Progenitor cell of endocrine pancreas (in vitro differentiated cells): ENCODE measurements around the gene CISTR. TPM values are rescaled to one million over a fixed set of nuclear protein-coding genes. Genes with fewer than 3 reads are reported as not detected.

Experiments
- DNase-seq: peaks from one replicate; pipeline ENCODE4 v3.0.0; 2021; ENCODE audit warnings: low spot score; ENCODE audit not compliant: unreplicated experiment
- H3K27ac Mint-ChIP-seq: 2 replicates; pipeline ENCODE4 v1.8.0; 2021; ENCODE audit warnings: mild to moderate bottlenecking, moderate library complexity, mixed read lengths
- H3K27me3 Mint-ChIP-seq: 2 replicates; pipeline ENCODE4 v1.8.0; 2021; ENCODE audit warnings: mixed read lengths
- H3K36me3 Mint-ChIP-seq: 2 replicates; pipeline ENCODE4 v1.8.0; 2022; ENCODE audit warnings: mixed read lengths; ENCODE audit not compliant: insufficient read depth
- H3K4me1 Mint-ChIP-seq: 2 replicates; pipeline ENCODE4 v1.8.0; 2021; ENCODE audit warnings: low read depth, mixed read lengths
- H3K4me3 Mint-ChIP-seq: 2 replicates; pipeline ENCODE4 v1.8.0; 2021; ENCODE audit warnings: low read depth, mild to moderate bottlenecking, moderate library complexity, mixed read lengths
- H3K9me3 Mint-ChIP-seq: 2 replicates; pipeline ENCODE4 v1.8.0; 2021; ENCODE audit warnings: low read depth, mixed read lengths
- CTCF ChIP-seq: fragments of 200-600 bp; sonication (generic); IDR thresholded peaks from one replicate; pipeline ENCODE4 v1.5.0; 2021; ENCODE audit warnings: antibody characterized with exemption, mild to moderate bottlenecking; ENCODE audit not compliant: unreplicated experiment
- total RNA-seq: library from RNA; stranded (reverse); gene quantifications from 2 replicates; pipeline ENCODE4 v1.2.1, GENCODE V29; 2021

The CISTR gene
- total RNA-seq, 1 donor from 2014 or later = not detected

- no peaks in the 10 kb centered on the region for H3K9me3 Mint-ChIP-seq
- no peak for DNase-seq
- TF ChIP-seq CTCF = no peak
- no peaks in the 10 kb centered on the region for H3K4me1 Mint-ChIP-seq
- H3K27me3 Mint-ChIP-seq = peaks cover 45% of the 10 kb centered on the region
- no peak overlapping the region for H3K27ac Mint-ChIP-seq
- H3K36me3 Mint-ChIP-seq = no peaks in the 10 kb centered on the region
- H3K4me3 Mint-ChIP-seq = no peak overlapping the region
Measured at GRCh38 chr12:53789570-53789969, 37.8 kb upstream of the CISTR start.

- H3K27me3 Mint-ChIP-seq = peaks cover 46% of the 10 kb centered on the region
Measured at GRCh38 chr12:53788892-53789291, 37.1 kb upstream of the CISTR start.

GRCh38 chr12:53786411-53786810 lies 34.6 kb upstream of the CISTR start:
- Mint-ChIP-seq H3K4me3 (no peak overlapping the region), H3K9me3 (no peaks in the 10 kb centered on the region), H3K4me1 (no peaks in the 10 kb centered on the region), H3K27me3 (peaks cover 69% of the 10 kb centered on the region), H3K36me3 (no peaks in the 10 kb centered on the region), H3K27ac (no peak overlapping the region)
- DNase-seq = no peak
- TF ChIP-seq CTCF = no peak

More at GRCh38 chr12:53788892-53789291, 37.1 kb upstream of the CISTR start:
- no peaks in the 10 kb centered on the region for H3K36me3 Mint-ChIP-seq
- no peak for TF ChIP-seq CTCF
- H3K4me1 Mint-ChIP-seq = no peaks in the 10 kb centered on the region
- no peak overlapping the region for H3K4me3 Mint-ChIP-seq
- H3K27ac Mint-ChIP-seq = no peak overlapping the region
- H3K9me3 Mint-ChIP-seq = no peaks in the 10 kb centered on the region
- no peak for DNase-seq

GRCh38 chr12:53785161-53785560 lies 33.4 kb upstream of the CISTR start:
- H3K4me1 Mint-ChIP-seq = no peaks in the 10 kb centered on the region
- H3K36me3 Mint-ChIP-seq = no peaks in the 10 kb centered on the region
- no peak overlapping the region for H3K4me3 Mint-ChIP-seq
- no peak overlapping the region for H3K27ac Mint-ChIP-seq
- H3K27me3 Mint-ChIP-seq = peaks cover 80% of the 10 kb centered on the region
- no peak for TF ChIP-seq CTCF
- no peaks in the 10 kb centered on the region for H3K9me3 Mint-ChIP-seq
- DNase-seq = no peak

GRCh38 chr12:53782093-53782703 lies 30.4 kb upstream of the CISTR start:
- H3K36me3 Mint-ChIP-seq = no peaks in the 10 kb centered on the region
- peaks cover 2% of the 10 kb centered on the region for H3K4me1 Mint-ChIP-seq
- no peak overlapping the region for H3K4me3 Mint-ChIP-seq
- no peak for DNase-seq
- peaks cover 73% of the 10 kb centered on the region for H3K27me3 Mint-ChIP-seq
- H3K9me3 Mint-ChIP-seq = no peaks in the 10 kb centered on the region
- no peak for TF ChIP-seq CTCF
- no peak overlapping the region for H3K27ac Mint-ChIP-seq
